AG08395 (cell line): ENCODE measurements around the gene GAS2L3.

ENCODE experiments used
- DNase-seq: peaks from one replicate; pipeline ENCODE4 v3.0.0; 2012; ENCODE audit warnings: mixed read lengths, low spot score

GAS2L3 gene

DNA sequence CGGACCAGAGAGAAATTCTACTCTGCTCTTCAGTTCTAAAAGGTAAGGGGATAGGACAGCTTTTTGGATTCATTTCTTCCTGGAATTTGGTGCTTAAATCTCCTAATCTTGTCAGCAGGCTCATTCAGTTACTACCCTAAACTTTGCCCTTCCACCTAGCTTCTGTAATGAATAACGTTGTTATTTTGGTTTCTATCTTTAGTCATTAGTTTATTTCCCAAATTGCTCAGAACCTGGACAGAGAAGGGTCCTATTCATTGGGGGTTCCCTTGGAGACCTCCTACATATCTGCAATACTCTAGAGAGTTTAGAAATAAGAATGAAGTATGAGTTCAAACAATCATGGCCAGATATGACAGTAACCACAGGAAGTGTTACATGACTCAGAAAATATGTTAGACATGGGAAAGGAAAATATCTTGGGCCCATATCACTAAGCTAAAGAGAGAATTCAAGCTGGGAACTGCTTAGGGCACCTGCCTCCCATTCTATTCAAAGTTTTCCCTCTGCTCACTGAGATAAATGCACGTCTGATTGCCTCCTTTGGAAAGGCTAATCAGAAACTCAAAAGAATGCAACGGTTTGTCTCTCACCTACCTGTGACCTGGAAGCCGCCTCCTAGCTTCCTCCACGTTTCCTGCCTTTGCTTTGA lies 87.9 kb downstream of the GAS2L3 start:
- DNase-seq, result peak; percentile 18

GRCh38 chr12:100666588-100666987 lies 93.1 kb downstream of the GAS2L3 start:
- DNase-seq, result no peak

DNA sequence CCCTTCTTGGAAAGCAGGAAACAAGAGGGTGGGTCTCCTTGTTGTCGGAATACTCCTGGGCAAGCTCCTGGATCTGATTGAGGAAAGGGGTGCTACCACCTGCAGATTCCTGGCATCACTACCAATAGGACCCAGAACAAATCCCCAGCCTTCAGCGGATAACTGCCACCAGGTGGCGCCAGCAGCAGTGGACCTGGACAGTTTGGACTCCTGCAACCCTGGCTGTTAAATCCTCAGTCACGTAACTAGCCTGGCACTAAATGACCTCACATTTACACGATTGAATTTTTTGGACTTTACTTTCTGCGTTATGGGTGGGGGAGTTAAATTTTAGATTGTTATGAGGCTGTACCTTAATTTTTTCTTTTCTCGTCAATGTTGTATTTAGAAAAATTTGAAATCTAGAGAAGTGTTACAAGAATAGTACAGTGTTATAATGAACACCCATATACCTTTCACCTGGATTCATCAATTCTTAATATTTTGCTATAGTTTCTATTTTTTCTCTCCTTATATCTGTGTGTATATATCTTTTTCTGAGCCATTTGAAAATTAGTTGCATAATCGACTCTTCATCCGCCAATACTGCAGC lies 95.6 kb downstream of the GAS2L3 start:
- peak; percentile 76 for DNase-seq

- DNase-seq, result no peak
Measured at GRCh38 chr12:100669922-100670321, 96.4 kb downstream of the GAS2L3 start.

DNA sequence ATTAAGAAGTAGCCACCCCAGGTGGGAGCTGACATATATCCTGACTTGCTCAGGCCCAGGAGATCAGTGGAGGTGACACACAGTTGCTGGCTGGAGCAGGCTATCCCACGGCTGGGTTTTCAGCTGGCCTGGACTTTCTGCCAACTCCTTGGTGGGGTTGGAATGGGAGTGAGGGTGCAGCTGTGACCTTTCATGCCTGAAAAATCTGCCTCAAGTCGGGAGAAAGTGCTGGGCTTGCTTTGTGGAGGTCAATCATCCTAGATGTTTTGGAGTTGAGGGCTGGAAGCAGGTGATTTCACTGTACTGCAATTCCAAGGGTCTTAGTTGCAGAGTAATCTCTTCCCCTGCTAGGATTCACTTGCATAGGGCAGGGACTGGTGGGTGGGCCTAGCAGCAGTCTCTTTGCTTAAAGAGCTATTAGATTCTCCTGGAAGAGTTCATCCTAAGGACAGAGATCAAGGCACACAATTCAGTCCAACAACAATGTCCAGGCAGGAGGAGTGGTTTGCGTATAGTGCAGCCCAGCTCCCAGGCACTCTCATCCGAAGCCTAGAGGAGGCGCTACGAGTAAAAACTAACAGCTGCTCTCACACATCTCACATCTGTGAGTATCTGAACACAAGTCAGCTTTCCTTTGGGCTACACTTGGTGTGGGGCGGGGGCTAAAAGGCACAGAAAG lies 98.1 kb downstream of the GAS2L3 start:
- DNase-seq, result no peak

- no peak for DNase-seq
Measured at GRCh38 chr12:100672075-100672592, 98.7 kb downstream of the GAS2L3 start.

- no peak for DNase-seq
Measured at GRCh38 chr12:100674036-100674888, 100.8 kb downstream of the GAS2L3 start.
